HG03378 (cell line): Measurements from ENCODE around the gene AIMP2.
"Not testable (repeated sequence)": the region's sequence is repeated elsewhere in the genome, so short reads cannot be mapped to it uniquely, and the experiment has no call there.

Experiments
- ATAC-seq: cut with Tn5 transposase; IDR thresholded peaks from one replicate; pipeline ENCODE4 v1.9.1; 2021; ENCODE audit warnings: mild to moderate bottlenecking, moderate library complexity; ENCODE audit not compliant: unreplicated experiment

AIMP2 gene

GRCh38 chr7:6026011-6026819 is 17.1 kb downstream of the AIMP2 start:
- ATAC-seq = peak; percentile 51

DNA sequence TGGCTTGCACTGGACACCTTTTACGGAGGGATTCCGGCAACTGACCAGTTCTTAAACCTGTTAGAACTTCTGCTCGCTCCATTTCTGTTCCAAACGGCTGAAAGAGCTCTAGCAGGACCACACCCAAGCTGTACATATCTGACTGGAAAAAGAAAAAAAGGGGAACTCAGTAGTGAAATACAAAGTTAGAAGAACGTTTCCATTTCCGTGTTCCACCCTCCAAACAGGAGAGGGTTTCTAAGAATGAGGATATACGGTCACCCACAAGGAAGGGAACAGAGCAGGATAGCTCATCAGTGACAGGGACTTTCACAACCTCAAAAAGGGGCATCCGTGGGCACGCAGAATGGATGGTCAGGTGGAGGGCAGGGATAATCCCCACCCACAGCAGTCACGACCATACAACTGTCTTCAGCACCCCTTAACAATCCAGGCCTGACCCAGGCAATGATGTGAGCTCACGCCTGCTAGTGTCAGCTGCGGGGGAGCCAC is 17.8 kb downstream of the AIMP2 start:
- no peak for ATAC-seq

- no peak for ATAC-seq
These were observed 18.8 kb downstream of the AIMP2 start for GRCh38 chr7:6027806-6028365.

GRCh38 chr7:6028563-6028962 is 19.5 kb downstream of the AIMP2 start:
- ATAC-seq = no peak

DNA sequence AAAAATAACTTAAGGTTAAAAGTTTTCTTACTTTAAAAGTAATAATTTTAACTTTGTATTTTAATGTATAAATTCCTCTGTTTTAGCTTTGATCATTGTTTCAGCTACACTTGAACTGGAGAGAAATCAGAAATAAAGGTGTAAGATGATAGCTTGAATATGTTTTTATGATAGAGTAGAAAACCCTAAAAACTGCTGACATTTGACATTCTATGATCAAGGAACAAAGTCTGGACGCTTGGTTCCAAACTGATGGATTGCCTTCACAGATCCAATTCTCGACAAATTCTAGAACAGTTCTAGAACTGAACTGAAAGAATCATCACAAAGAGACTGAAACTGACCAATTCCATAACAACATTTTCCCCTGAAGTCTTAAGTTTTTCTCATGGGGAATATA is 21.9 kb downstream of the AIMP2 start, which contains the start of gene ANKRD61:
ANKRD61 (plus strand) TSS at position 389 of the 400 bp plus-strand sequence; CDS start at position 389, 0 bp downstream.
- ATAC-seq = no peak

GRCh38 chr7:6031567-6031966 is 22.5 kb downstream of the AIMP2 start:
- ATAC-seq = no peak

GRCh38 chr7:6032167-6032566 is 23.1 kb downstream of the AIMP2 start:
- ATAC-seq = no peak

GRCh38 chr7:6032641-6033040 is 23.6 kb downstream of the AIMP2 start:
- no peak for ATAC-seq

- no peak for ATAC-seq
These were observed 26.1 kb downstream of the AIMP2 start for GRCh38 chr7:6035165-6035564.

DNA sequence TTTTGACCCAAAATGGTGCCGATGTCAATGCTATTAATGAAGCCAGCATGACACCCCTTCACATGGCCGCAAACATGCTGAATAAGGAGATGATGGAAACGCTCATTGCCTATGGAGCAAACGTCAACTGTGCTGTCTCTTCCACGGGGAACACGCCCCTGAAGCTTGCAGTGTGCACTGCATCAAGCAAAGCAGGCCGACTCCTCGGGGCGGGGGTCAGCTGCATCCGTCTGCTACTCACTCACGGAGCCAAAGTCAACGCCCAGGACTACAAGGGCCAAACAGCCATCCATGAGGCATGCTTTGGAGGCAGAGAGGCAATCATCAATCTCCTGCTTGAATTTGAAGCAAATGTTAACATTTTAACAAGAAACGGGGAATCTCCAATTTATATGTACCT is 26.6 kb downstream of the AIMP2 start:
- ATAC-seq = no peak

DNA sequence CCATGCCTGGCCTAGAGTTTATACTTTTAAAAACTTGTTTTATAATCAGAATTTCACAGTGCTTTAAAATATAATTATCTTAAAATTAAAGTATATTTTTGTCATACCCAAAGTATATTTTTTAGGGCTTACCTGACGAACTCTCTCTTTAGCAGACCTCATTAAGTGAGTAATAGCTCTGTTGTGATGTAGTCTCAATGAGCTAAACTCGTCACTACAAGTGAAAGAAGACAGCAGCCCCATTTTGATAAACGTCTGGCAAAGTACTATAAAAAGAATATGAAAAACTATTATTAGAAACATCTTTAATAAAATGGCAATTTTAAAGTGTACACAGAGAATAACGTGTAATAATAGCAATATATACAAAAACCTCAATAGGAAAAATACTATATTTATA is 40.7 kb downstream of the AIMP2 start:
- ATAC-seq = no peak

GRCh38 chr7:6051185-6051584 is 42.1 kb downstream of the AIMP2 start:
- ATAC-seq = not testable (repeated sequence)

GRCh38 chr7:6056616-6057015 is 47.5 kb downstream of the AIMP2 start:
- no peak for ATAC-seq

- ATAC-seq = no peak
These were observed 48.5 kb downstream of the AIMP2 start for GRCh38 chr7:6057316-6058129.

DNA sequence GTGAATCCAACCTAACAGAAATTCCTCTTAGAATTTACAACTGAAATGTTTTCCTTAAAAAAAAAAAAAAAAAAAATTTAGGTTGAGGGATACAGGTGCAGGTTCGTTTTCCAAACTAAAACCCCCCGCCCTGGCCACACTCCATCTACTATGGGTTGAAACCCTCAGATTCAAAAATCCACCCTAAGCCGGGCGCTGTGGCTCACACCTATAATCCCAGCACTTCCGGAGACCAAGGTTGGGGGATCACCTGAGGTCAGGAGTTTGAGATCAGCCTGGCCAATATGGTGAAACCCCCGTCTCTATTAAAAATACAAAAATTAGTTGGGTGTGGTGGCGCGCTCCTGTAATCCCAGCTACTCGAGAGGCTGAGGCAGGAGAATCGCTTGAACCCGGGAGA is 50.9 kb downstream of the AIMP2 start:
- ATAC-seq = not testable (repeated sequence)

DNA sequence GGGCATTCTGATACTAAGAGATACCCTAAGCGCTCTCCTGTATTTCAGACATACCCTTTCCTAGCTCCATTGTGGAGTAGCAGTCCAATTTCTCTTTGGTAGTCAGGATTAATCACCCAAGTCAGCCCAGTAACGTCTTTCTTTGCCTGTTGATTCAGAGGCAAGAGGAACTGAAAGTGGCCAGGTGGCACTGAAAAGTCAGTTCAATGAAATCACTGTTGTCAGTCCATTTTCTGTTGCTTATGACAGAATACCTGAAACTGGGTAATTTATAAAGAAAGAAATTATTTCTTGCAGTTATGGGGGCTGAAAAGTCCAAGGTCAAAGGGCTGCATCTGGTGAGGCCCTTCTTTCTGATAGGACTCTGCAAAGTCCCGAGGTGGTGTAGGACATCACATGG is 62.3 kb downstream of the AIMP2 start:
- peak; percentile 82 for ATAC-seq
